HCT116 (cell line): ENCODE data around the gene LRSAM1.
"Not testable (repeated sequence)": the region's sequence is repeated elsewhere in the genome, so short reads cannot be mapped to it uniquely, and the experiment has no call there.

ENCODE experiments used
- ELF1 ChIP-seq: IDR thresholded peaks from 2 replicates; pipeline ENCODE4 v1.6.1; 2012; ENCODE audit warnings: low read depth, borderline replicate concordance
- POLR2A ChIP-seq: IDR thresholded peaks from 2 replicates; pipeline ENCODE4 v1.7.0; 2011; ENCODE audit warnings: borderline replicate concordance; ENCODE audit not compliant: insufficient read depth, insufficient read length; ENCODE audit errors: extremely low read depth
- YY1 ChIP-seq: IDR thresholded peaks from 2 replicates; pipeline ENCODE4 v1.6.1; 2011; ENCODE audit warnings: low read length, low read depth, moderate library complexity, mild to moderate bottlenecking; ENCODE audit not compliant: insufficient replicate concordance; ENCODE audit errors: extremely low read depth
- TF ChIP-seq, protein P1 (sequence below), 3 experiments: fragments of 200-600 bp in 1 of 3; sonication (generic) in 1 of 3; IDR thresholded peaks in 2 of 3; conservative IDR thresholded peaks in 1 of 3; 2 replicates each; pipeline ENCODE4 v1.5.1; 2012 to 2017; ENCODE audit warnings: low read depth in 2 of 3, low read length in 2 of 3, antibody characterized with exemption in 1 of 3, borderline replicate concordance in 1 of 3, control low read depth in 1 of 3, mild to moderate bottlenecking in 1 of 3, mixed read lengths in 1 of 3, mixed run types in 1 of 3, moderate library complexity in 1 of 3; ENCODE audit not compliant: insufficient read depth in 1 of 3
- TF ChIP-seq, protein P2 (sequence below): IDR thresholded peaks from 2 replicates; pipeline ENCODE4 v1.6.1; 2012
- TF ChIP-seq, protein P3 (sequence below): IDR thresholded peaks from 2 replicates; pipeline ENCODE4 v1.6.1; 2012; ENCODE audit warnings: low read depth
- TF ChIP-seq, protein P4 (sequence below): IDR thresholded peaks from 2 replicates; pipeline ENCODE4 v1.6.1; 2012

DNA sequence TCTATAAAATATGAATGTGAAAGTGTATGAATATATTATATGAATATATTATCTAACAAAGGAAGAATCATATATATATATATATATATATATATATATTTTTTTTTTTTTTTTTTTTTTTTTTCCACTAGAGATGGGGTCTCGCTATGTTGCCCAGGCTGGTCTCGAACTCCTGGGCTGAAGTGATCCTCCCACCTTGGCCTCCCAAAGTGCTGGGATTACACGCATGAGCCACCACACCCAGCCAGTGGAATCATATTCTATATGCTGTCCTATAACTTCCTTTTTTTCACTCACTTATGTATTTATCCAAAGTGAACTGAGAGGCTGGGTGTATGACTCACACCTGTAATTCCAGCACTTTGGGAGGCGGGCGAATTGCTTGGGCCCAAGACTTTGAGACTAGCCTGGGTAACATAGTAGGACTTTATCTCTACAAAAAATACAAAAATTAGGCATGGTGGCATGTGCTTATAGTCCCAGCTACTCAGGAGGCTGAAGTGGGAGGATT, 15.2 kb downstream of the LRSAM1 start:
- TF ChIP-seq ELF1, POLR2A, YY1: not testable (repeated sequence)
- TF ChIP-seq, protein P1, sequence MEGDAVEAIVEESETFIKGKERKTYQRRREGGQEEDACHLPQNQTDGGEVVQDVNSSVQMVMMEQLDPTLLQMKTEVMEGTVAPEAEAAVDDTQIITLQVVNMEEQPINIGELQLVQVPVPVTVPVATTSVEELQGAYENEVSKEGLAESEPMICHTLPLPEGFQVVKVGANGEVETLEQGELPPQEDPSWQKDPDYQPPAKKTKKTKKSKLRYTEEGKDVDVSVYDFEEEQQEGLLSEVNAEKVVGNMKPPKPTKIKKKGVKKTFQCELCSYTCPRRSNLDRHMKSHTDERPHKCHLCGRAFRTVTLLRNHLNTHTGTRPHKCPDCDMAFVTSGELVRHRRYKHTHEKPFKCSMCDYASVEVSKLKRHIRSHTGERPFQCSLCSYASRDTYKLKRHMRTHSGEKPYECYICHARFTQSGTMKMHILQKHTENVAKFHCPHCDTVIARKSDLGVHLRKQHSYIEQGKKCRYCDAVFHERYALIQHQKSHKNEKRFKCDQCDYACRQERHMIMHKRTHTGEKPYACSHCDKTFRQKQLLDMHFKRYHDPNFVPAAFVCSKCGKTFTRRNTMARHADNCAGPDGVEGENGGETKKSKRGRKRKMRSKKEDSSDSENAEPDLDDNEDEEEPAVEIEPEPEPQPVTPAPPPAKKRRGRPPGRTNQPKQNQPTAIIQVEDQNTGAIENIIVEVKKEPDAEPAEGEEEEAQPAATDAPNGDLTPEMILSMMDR (IDR thresholded peaks at IDR 0.05 in 2 of 3, conservative IDR thresholded peaks at IDR 0.05 in 1 of 3; ENCODE audit: borderline replicate concordance in 1 of 3, insufficient read depth in 1 of 3, low read depth in 2 of 3, low read length in 2 of 3), result not testable (repeated sequence)
- TF ChIP-seq, protein P2, sequence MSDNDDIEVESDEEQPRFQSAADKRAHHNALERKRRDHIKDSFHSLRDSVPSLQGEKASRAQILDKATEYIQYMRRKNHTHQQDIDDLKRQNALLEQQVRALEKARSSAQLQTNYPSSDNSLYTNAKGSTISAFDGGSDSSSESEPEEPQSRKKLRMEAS, result not testable (repeated sequence)
- TF ChIP-seq, protein P3, sequence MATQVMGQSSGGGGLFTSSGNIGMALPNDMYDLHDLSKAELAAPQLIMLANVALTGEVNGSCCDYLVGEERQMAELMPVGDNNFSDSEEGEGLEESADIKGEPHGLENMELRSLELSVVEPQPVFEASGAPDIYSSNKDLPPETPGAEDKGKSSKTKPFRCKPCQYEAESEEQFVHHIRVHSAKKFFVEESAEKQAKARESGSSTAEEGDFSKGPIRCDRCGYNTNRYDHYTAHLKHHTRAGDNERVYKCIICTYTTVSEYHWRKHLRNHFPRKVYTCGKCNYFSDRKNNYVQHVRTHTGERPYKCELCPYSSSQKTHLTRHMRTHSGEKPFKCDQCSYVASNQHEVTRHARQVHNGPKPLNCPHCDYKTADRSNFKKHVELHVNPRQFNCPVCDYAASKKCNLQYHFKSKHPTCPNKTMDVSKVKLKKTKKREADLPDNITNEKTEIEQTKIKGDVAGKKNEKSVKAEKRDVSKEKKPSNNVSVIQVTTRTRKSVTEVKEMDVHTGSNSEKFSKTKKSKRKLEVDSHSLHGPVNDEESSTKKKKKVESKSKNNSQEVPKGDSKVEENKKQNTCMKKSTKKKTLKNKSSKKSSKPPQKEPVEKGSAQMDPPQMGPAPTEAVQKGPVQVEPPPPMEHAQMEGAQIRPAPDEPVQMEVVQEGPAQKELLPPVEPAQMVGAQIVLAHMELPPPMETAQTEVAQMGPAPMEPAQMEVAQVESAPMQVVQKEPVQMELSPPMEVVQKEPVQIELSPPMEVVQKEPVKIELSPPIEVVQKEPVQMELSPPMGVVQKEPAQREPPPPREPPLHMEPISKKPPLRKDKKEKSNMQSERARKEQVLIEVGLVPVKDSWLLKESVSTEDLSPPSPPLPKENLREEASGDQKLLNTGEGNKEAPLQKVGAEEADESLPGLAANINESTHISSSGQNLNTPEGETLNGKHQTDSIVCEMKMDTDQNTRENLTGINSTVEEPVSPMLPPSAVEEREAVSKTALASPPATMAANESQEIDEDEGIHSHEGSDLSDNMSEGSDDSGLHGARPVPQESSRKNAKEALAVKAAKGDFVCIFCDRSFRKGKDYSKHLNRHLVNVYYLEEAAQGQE, result not testable (repeated sequence)
- TF ChIP-seq, protein P4, sequence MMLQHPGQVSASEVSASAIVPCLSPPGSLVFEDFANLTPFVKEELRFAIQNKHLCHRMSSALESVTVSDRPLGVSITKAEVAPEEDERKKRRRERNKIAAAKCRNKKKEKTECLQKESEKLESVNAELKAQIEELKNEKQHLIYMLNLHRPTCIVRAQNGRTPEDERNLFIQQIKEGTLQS, result not testable (repeated sequence)
